C4-2B (cell line): ENCODE results near the gene OFD1.

Experiments used
- CTCF ChIP-seq: fragments of 450-650 bp; conservative IDR thresholded peaks from 2 replicates; pipeline ENCODE4 v1.5.1; 2017; ENCODE audit warnings: mild to moderate bottlenecking
- ZFX ChIP-seq: fragments of 450-650 bp; IDR thresholded peaks from 2 replicates; pipeline ENCODE4 v1.6.1; 2017

- TF ChIP-seq CTCF = no peak
- no peak for TF ChIP-seq ZFX
Measured at GRCh38 chrX:13794417-13794816, 59.9 kb downstream of the OFD1 start.
